PC-3 (cell line): Measurements from ENCODE around the gene VPS37D. TPM values are rescaled to one million over a fixed set of nuclear protein-coding genes. Genes with fewer than 3 reads are reported as not detected.

Experiments
- ATAC-seq: fragments of 200-7000 bp; cut with Tn5 transposase; 2 replicates; pipeline ENCODE4 v1.9.1; 2020; ENCODE audit warnings: mild to moderate bottlenecking, moderate library complexity
- BruUV-seq: library from RNA; stranded (reverse); fragments of 400-500 nt; replicated peaks from 2 replicates; lab custom pipeline; 2021; lab: Mats Ljungman, UMichigan
- CTCF ChIA-PET: fragments of 300-600 bp; sonication (Branson Sonifier 250); formaldehyde crosslinking; loops from one replicate; lab custom pipeline; 2022; ENCODE audit warnings: antibody characterized with exemption; lab: Charles Lee
- POLR2A ChIA-PET: fragments of 300-600 bp; sonication (Branson Sonifier 250); formaldehyde crosslinking; loops from one replicate; lab custom pipeline; 2022; ENCODE audit warnings: antibody characterized with exemption; ENCODE audit not compliant: unreplicated experiment; lab: Charles Lee
- DNase-seq: peaks from one replicate; pipeline ENCODE4 v3.0.0-alpha.2; 2015
- H2AFZ ChIP-seq: fragments of 300-600 bp; sonication (generic); 2 replicates; pipeline ENCODE4 v1.6.0; 2016; ENCODE audit warnings: antibody characterized with exemption, low read length
- H3F3A ChIP-seq: fragments of 300-600 bp; sonication (generic); one replicate; pipeline ENCODE4 v1.6.0; 2017; ENCODE audit warnings: antibody characterized with exemption, low read length, control low read depth, mild to moderate bottlenecking; ENCODE audit not compliant: unreplicated experiment
- H3K27ac ChIP-seq: fragments of 300-600 bp; sonication (generic); 2 replicates; pipeline ENCODE4 v1.5.1; 2016; ENCODE audit warnings: mild to moderate bottlenecking, low read length
- H3K27me3 ChIP-seq: fragments of 300-600 bp; sonication (generic); 2 replicates; pipeline ENCODE4 v1.6.1; 2016; ENCODE audit warnings: low read length, mixed read lengths
- H3K36me3 ChIP-seq: fragments of 300-600 bp; sonication (generic); 2 replicates; pipeline ENCODE4 v1.6.1; 2016; ENCODE audit warnings: low read depth, mixed run types, low read length, mixed read lengths
- H3K4me1 ChIP-seq: fragments of 300-600 bp; sonication (generic); 2 replicates; pipeline ENCODE4 v1.5.1; 2016; ENCODE audit warnings: low read length; ENCODE audit not compliant: insufficient read depth
- H3K4me2 ChIP-seq: fragments of 300-600 bp; sonication (generic); 2 replicates; pipeline ENCODE4 v1.6.0; 2016; ENCODE audit warnings: low read length
- H3K4me3 ChIP-seq: fragments of 300-600 bp; sonication (generic); 2 replicates; pipeline ENCODE4 v1.5.1; 2016; ENCODE audit warnings: mild to moderate bottlenecking, low read length, mixed read lengths
- H3K79me2 ChIP-seq: fragments of 300-600 bp; sonication (generic); 2 replicates; pipeline ENCODE4 v1.6.1; 2017; ENCODE audit warnings: low read length, mixed read lengths
- H3K9ac ChIP-seq: fragments of 300-600 bp; sonication (generic); 2 replicates; pipeline ENCODE4 v1.6.0; 2016; ENCODE audit warnings: mild to moderate bottlenecking, low read length
- H3K9me2 ChIP-seq: fragments of 300-600 bp; sonication (generic); replicated peaks from 2 replicates; pipeline ENCODE4 v1.6.1; 2016; ENCODE audit warnings: mixed run types, low read length, mixed read lengths
- H3K9me3 ChIP-seq: fragments of 300-600 bp; sonication (generic); 2 replicates; pipeline ENCODE4 v1.6.1; 2016; ENCODE audit warnings: low read length, mixed read lengths
- H4K20me1 ChIP-seq: fragments of 300-600 bp; sonication (generic); 2 replicates; pipeline ENCODE4 v1.6.1; 2016; ENCODE audit warnings: low read length, mixed read lengths
- CTCF ChIP-seq: fragments of 300-600 bp; sonication (generic); conservative IDR thresholded peaks from 2 replicates; pipeline ENCODE4 v1.5.1; 2017; ENCODE audit warnings: antibody characterized with exemption, low read depth, mild to moderate bottlenecking, low read length
- EZH2 ChIP-seq: fragments of 300-600 bp; sonication (generic); IDR thresholded peaks from one replicate; pipeline ENCODE4 v1.6.1; 2017; ENCODE audit warnings: antibody characterized with exemption, mild to moderate bottlenecking, low read length; ENCODE audit not compliant: unreplicated experiment
- EZH2phosphoT487 ChIP-seq: fragments of 300-600 bp; sonication (generic); IDR thresholded peaks from 2 replicates; pipeline ENCODE4 v1.6.1; 2018; ENCODE audit warnings: mild to moderate bottlenecking, antibody characterized with exemption, low read length, borderline replicate concordance
- intact Hi-C: fragments of 100-400 bp; cut with micrococcal nuclease; formaldehyde crosslinking; loops from 2 replicates; pipeline ENCODE4 v1.9.0; 2023
- total RNA-seq: library from RNA; depleted of rRNA; stranded (reverse); fragments of >200 nt; gene quantifications from 2 replicates; pipeline ENCODE4 v1.2.3, GENCODE V29; 2014

The VPS37D gene
- total RNA-seq, 1 experiment from 2014 or later = 6.3 TPM

- ChIA-PET POLR2A (interaction anchor here (0.5 kb wide), 1 partner anchor 114 kb away, joined by 3 read pairs; no protein-coding TSS in a partner anchor), CTCF (interaction anchor here (0.6 kb wide), 1 partner anchor 1910 kb away, joined by 3 read pairs; no protein-coding TSS in a partner anchor)
- Histone ChIP-seq H3K4me1 (peaks cover 5% of the 10 kb centered on the region; the same call in 1 of the 2 replicates), H3K9ac (no peak overlapping the region), H3K27me3 (peaks cover 13% of the 10 kb centered on the region), H2AFZ (no peak overlapping the region), H3K4me3 (peak overlapping the region; percentile 74; the same call in 1 of the 2 replicates), H4K20me1 (no peaks in the 10 kb centered on the region), H3K79me2 (no peaks in the 10 kb centered on the region), H3K36me3 (no peaks in the 10 kb centered on the region), H3F3A (no peaks in the 10 kb centered on the region), H3K27ac (no peak overlapping the region), H3K4me2 (peak overlapping the region; percentile 97), H3K9me3 (no peaks in the 10 kb centered on the region), H3K9me2 (no peaks in the 10 kb centered on the region)
- ATAC-seq (no peak), DNase-seq (no peak)
- intact Hi-C loops = loop anchor here (10.0 kb wide), 1 partner anchor 230 kb away; no protein-coding TSS in a partner anchor
- BruUV-seq = no TSS peak
- TF ChIP-seq EZH2 (no peak), EZH2phosphoT487 (no peak), CTCF (no peak)
These were observed 43.0 kb upstream of the VPS37D start for GRCh38 chr7:73624669-73625001.

- Histone ChIP-seq H3K4me3 (no peak overlapping the region), H3K9me2 (no peaks in the 10 kb centered on the region), H3K4me1 (peaks cover 5% of the 10 kb centered on the region; the same call in 1 of the 2 replicates), H3K36me3 (no peaks in the 10 kb centered on the region), H3K27ac (no peak overlapping the region), H3K9ac (no peak overlapping the region), H3K79me2 (no peaks in the 10 kb centered on the region), H2AFZ (no peak overlapping the region), H3K9me3 (no peaks in the 10 kb centered on the region), H3F3A (no peaks in the 10 kb centered on the region), H3K27me3 (peaks cover 13% of the 10 kb centered on the region), H4K20me1 (no peaks in the 10 kb centered on the region), H3K4me2 (no peak overlapping the region)
- TF ChIP-seq EZH2phosphoT487 (no peak), EZH2 (no peak), CTCF (no peak)
- intact Hi-C loops = loop anchor here (10.0 kb wide), 1 partner anchor 230 kb away; no protein-coding TSS in a partner anchor
- POLR2A ChIA-PET = no interaction called here
- ATAC-seq (no peak), DNase-seq (no peak)
- CTCF ChIA-PET = no interaction called here
- BruUV-seq = no TSS peak
These were observed 42.4 kb upstream of the VPS37D start for GRCh38 chr7:73625276-73625675.

- H3K79me2 ChIP-seq = no peaks in the 10 kb centered on the region
- no peak overlapping the region for H2AFZ ChIP-seq
- H3K9me2 ChIP-seq = no peaks in the 10 kb centered on the region
- no peak overlapping the region for H3K4me3 ChIP-seq
- ChIA-PET CTCF (interaction anchor here (0.7 kb wide), 1 partner anchor 80 kb away, joined by 3 read pairs; no protein-coding TSS in a partner anchor), POLR2A (no interaction called here)
- intact Hi-C loops = loop anchor here (10.0 kb wide), 1 partner anchor 228 kb away; no protein-coding TSS in a partner anchor
- no peaks in the 10 kb centered on the region for H3K36me3 ChIP-seq
- no TSS peak for BruUV-seq
- no peak; the same call in 1 of the 2 replicates for TF ChIP-seq CTCF
- TF ChIP-seq EZH2 = no peak
- TF ChIP-seq EZH2phosphoT487 = no peak
- DNase-seq = peak; percentile 26
- H4K20me1 ChIP-seq = no peaks in the 10 kb centered on the region
- no peak overlapping the region for H3K9ac ChIP-seq
- peaks cover 5% of the 10 kb centered on the region; the same call in 1 of the 2 replicates for H3K4me1 ChIP-seq
- H3K27me3 ChIP-seq = peaks cover 13% of the 10 kb centered on the region
- no peaks in the 10 kb centered on the region for H3K9me3 ChIP-seq
- no peaks in the 10 kb centered on the region for H3F3A ChIP-seq
- H3K4me2 ChIP-seq = no peak overlapping the region
- ATAC-seq = no peak; the same call in 1 of the 2 replicates
- no peak overlapping the region for H3K27ac ChIP-seq
These were observed 40.8 kb upstream of the VPS37D start for GRCh38 chr7:73626814-73627213.
